ENCODE data around the gene GREB1L. TPM values are rescaled to one million over a fixed set of nuclear protein-coding genes. Genes with fewer than 3 reads are reported as not detected.

GREB1L gene
- total and polyA plus RNA-seq, 2 donors (not counting 1 experiment from before 2014, with no cell fraction given): 0.33 to 0.41 TPM

DNA sequence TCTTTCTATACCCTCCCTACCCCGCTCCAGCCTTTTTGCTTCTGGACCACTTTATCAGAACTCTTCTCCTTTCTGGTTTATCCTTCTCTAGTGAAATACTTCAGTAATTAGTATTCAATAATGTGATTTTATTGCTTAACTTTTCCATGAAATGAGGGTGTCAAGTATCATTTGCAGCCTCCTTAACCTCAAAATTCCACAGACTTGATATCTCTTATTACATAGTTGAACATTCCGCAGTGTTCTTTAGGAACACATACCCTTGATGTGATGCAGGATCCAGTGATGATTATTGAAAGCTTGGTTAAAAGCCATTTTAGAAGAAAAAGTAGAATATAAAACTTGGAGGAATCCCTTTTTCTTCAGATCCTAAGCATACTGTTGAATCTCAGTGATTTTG is 94.8 kb downstream of the GREB1L start:
- no peak for TF ChIP-seq EZH2 (IDR thresholded peaks at IDR 0.05; ENCODE audit: low read length, missing control alignments)
- TF ChIP-seq, protein P1, sequence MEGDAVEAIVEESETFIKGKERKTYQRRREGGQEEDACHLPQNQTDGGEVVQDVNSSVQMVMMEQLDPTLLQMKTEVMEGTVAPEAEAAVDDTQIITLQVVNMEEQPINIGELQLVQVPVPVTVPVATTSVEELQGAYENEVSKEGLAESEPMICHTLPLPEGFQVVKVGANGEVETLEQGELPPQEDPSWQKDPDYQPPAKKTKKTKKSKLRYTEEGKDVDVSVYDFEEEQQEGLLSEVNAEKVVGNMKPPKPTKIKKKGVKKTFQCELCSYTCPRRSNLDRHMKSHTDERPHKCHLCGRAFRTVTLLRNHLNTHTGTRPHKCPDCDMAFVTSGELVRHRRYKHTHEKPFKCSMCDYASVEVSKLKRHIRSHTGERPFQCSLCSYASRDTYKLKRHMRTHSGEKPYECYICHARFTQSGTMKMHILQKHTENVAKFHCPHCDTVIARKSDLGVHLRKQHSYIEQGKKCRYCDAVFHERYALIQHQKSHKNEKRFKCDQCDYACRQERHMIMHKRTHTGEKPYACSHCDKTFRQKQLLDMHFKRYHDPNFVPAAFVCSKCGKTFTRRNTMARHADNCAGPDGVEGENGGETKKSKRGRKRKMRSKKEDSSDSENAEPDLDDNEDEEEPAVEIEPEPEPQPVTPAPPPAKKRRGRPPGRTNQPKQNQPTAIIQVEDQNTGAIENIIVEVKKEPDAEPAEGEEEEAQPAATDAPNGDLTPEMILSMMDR (conservative IDR thresholded peaks at IDR 0.05 in 1 of 2, IDR thresholded peaks at IDR 0.05 in 1 of 2; ENCODE audit: low read depth in 1 of 2, low read length in 2 of 2): no peak
- peak in 1 of 2 donors; percentile 63 for DNase-seq (ENCODE audit: low read depth in 2 of 2)
- H3K27ac ChIP-seq (ENCODE audit: insufficient read depth, low read length): no peak overlapping the region
- H3K9ac ChIP-seq (ENCODE audit: insufficient read depth, low read length): no peak overlapping the region
- H3K79me2 ChIP-seq (ENCODE audit: control insufficient read depth, insufficient read depth, low read length): no peaks in the 10 kb centered on the region
- H2AFZ ChIP-seq (ENCODE audit: low read length): no peak overlapping the region
- H4K20me1 ChIP-seq (ENCODE audit: control insufficient read depth, extremely low read depth, insufficient read depth, low read length): no peaks in the 10 kb centered on the region
- no peak overlapping the region for H3K4me2 ChIP-seq (ENCODE audit: extremely low read depth, insufficient read depth, low read length)
- H3K9me3 ChIP-seq (ENCODE audit: control insufficient read depth, insufficient read depth, low read depth, low read length): no peaks in the 10 kb centered on the region
- no peaks in the 10 kb centered on the region for H3K36me3 ChIP-seq (ENCODE audit: control insufficient read depth, insufficient read depth, low read length)
- no peak overlapping the region for H3K4me3 ChIP-seq (replicated peaks in 1 of 4; ENCODE audit: control extremely low read depth in 1 of 4, insufficient read depth in 1 of 4, low read depth in 3 of 4, low read length in 4 of 4)
- no peaks in the 10 kb centered on the region for H3K4me1 ChIP-seq (ENCODE audit: control insufficient read depth, extremely low read depth, insufficient read depth, low read length)
- peaks cover 2% of the 10 kb centered on the region for H3K27me3 ChIP-seq (ENCODE audit: control insufficient read depth, insufficient read depth, low read length)

DNA sequence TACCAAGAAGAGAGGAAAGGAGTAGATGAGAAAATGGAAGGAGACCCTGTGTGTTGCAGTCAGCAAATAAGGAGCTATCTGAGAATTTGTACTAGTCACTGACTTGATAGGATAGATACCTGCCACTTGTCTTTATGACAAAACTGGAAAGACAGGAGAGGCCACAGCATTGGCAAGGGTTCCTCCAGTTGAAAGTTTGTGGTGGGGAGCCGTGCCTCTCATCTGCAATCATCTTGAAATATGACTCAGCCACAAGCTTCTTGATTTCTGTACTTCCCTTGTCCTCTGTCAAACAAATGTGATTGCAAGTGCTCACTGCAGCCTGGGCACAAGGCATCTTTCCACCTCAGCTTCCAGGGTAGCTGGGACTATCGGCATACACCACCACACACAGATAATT is 99.1 kb downstream of the GREB1L start:
- Histone ChIP-seq H3K9me3 (ENCODE audit: control insufficient read depth, insufficient read depth, low read depth, low read length) (no peaks in the 10 kb centered on the region), H4K20me1 (ENCODE audit: control insufficient read depth, extremely low read depth, insufficient read depth, low read length) (no peaks in the 10 kb centered on the region), H3K4me2 (ENCODE audit: extremely low read depth, insufficient read depth, low read length) (no peak overlapping the region), H3K27me3 (ENCODE audit: control insufficient read depth, insufficient read depth, low read length) (peaks cover 2% of the 10 kb centered on the region), H3K4me1 (ENCODE audit: control insufficient read depth, extremely low read depth, insufficient read depth, low read length) (no peaks in the 10 kb centered on the region), H3K36me3 (ENCODE audit: control insufficient read depth, insufficient read depth, low read length) (no peaks in the 10 kb centered on the region), H2AFZ (ENCODE audit: low read length) (no peak overlapping the region), H3K9ac (ENCODE audit: insufficient read depth, low read length) (no peak overlapping the region), H3K4me3 (replicated peaks in 1 of 4; ENCODE audit: control extremely low read depth in 1 of 4, insufficient read depth in 1 of 4, low read depth in 3 of 4, low read length in 4 of 4) (no peak overlapping the region), H3K27ac (ENCODE audit: insufficient read depth, low read length) (no peak overlapping the region), H3K79me2 (ENCODE audit: control insufficient read depth, insufficient read depth, low read length) (no peaks in the 10 kb centered on the region)
- TF ChIP-seq EZH2 (IDR thresholded peaks at IDR 0.05; ENCODE audit: low read length, missing control alignments): no peak
- TF ChIP-seq, protein P1 (conservative IDR thresholded peaks at IDR 0.05 in 1 of 2, IDR thresholded peaks at IDR 0.05 in 1 of 2; ENCODE audit: low read depth in 1 of 2, low read length in 2 of 2): no peak
- DNase-seq (ENCODE audit: low read depth in 2 of 2): peak in 1 of 2 donors; percentile 52

DNA sequence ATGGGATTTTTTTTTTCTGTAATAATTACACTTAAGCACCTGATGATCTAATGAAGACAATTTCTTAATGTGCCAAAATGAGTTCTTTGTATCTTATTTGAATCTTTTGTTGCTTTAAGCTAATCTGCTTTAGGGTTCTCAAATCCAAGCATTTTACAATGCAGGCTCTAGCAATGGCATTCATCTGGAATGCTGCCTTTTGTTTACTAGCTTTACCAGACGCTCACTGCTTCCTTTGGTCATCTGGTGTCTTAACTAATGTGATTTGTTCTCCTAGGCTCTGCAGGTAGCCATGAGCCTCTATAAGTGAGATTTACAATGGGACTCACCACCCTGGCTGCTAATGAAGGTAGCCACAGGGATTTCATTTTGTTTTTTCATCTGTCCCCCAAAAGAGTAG is 100.3 kb downstream of the GREB1L start:
- Histone ChIP-seq H2AFZ (ENCODE audit: low read length) (no peak overlapping the region), H4K20me1 (ENCODE audit: control insufficient read depth, extremely low read depth, insufficient read depth, low read length) (no peaks in the 10 kb centered on the region), H3K4me3 (replicated peaks in 1 of 4; ENCODE audit: control extremely low read depth in 1 of 4, insufficient read depth in 1 of 4, low read depth in 3 of 4, low read length in 4 of 4) (no peak overlapping the region), H3K4me2 (ENCODE audit: extremely low read depth, insufficient read depth, low read length) (no peak overlapping the region), H3K27me3 (ENCODE audit: control insufficient read depth, insufficient read depth, low read length) (peaks cover under 1% of the 10 kb centered on the region), H3K36me3 (ENCODE audit: control insufficient read depth, insufficient read depth, low read length) (no peaks in the 10 kb centered on the region), H3K79me2 (ENCODE audit: control insufficient read depth, insufficient read depth, low read length) (no peaks in the 10 kb centered on the region), H3K27ac (ENCODE audit: insufficient read depth, low read length) (no peak overlapping the region), H3K9me3 (ENCODE audit: control insufficient read depth, insufficient read depth, low read depth, low read length) (no peaks in the 10 kb centered on the region), H3K4me1 (ENCODE audit: control insufficient read depth, extremely low read depth, insufficient read depth, low read length) (no peaks in the 10 kb centered on the region), H3K9ac (ENCODE audit: insufficient read depth, low read length) (no peak overlapping the region)
- TF ChIP-seq EZH2 (IDR thresholded peaks at IDR 0.05; ENCODE audit: low read length, missing control alignments): no peak
- TF ChIP-seq, protein P1 (conservative IDR thresholded peaks at IDR 0.05 in 1 of 2, IDR thresholded peaks at IDR 0.05 in 1 of 2; ENCODE audit: low read depth in 1 of 2, low read length in 2 of 2): no peak
- no peak for DNase-seq (ENCODE audit: low read depth in 2 of 2)

Data from fibroblast of lung (primary cell).